Dedifferentiated amniotic fluid mesenchymal stem cell (primary cell): ENCODE data around the gene NAA35.

ENCODE experiments used
- DNase-seq: peaks from one replicate; pipeline ENCODE4 v3.0.0-alpha.2; 2016; ENCODE audit errors: extremely low spot score

NAA35 gene

GRCh38 chr9:86062845-86063693, 122.1 kb downstream of the NAA35 start:
- no peak for DNase-seq

- DNase-seq, result no peak
Measured at GRCh38 chr9:86064220-86064619, 123.3 kb downstream of the NAA35 start.

- DNase-seq, result no peak
Measured at GRCh38 chr9:86069206-86069869, 128.4 kb downstream of the NAA35 start.
